Keratinocyte (primary cell): ENCODE measurements around the gene FABP3. TPM values are rescaled to one million over a fixed set of nuclear protein-coding genes. Genes with fewer than 3 reads are reported as not detected.
A peak's percentile ranks its signal among the peaks of the same experiment; 100 is the strongest.

Source experiments
- DNase-seq: peaks from one replicate; pipeline ENCODE4 v3.0.0-alpha.2; 2011; ENCODE audit warnings: low read depth, missing footprints, low spot score
- FAIRE-seq: peaks from 2 replicates; lab custom pipeline; 2011; peaks lifted over from hg19 to GRCh38; lab: Jason Lieb, UNC
- H2AFZ ChIP-seq: 2 replicates; pipeline ENCODE4 v1.6.0; 2012; ENCODE audit warnings: low read length, control low read depth, inconsistent platforms; ENCODE audit not compliant: control insufficient read depth
- H3K27ac ChIP-seq: 2 replicates; pipeline ENCODE4 v1.5.1; 2011; ENCODE audit warnings: low read length; ENCODE audit not compliant: control insufficient read depth, insufficient read depth
- H3K27me3 ChIP-seq: 3 replicates; pipeline ENCODE4 v1.6.0; 2011; ENCODE audit warnings: low read length; ENCODE audit not compliant: control insufficient read depth, insufficient read depth; ENCODE audit errors: extremely low read depth
- H3K36me3 ChIP-seq, 2 experiments: 2 replicates in 1 of 2; 3 replicates in 1 of 2; pipeline ENCODE4 v1.5.1; 2011; ENCODE audit warnings: low read length in 2 of 2, mild to moderate bottlenecking in 1 of 2; ENCODE audit not compliant: control insufficient read depth in 2 of 2, insufficient read depth in 2 of 2; ENCODE audit errors: extremely low read depth in 1 of 2
- H3K4me1 ChIP-seq: 3 replicates; pipeline ENCODE4 v1.5.1; 2011; ENCODE audit warnings: low read length; ENCODE audit not compliant: control insufficient read depth, insufficient read depth; ENCODE audit errors: extremely low read depth
- H3K4me2 ChIP-seq: 3 replicates; pipeline ENCODE4 v1.6.0; 2011; ENCODE audit warnings: low read depth, low read length; ENCODE audit not compliant: control insufficient read depth, insufficient read depth; ENCODE audit errors: extremely low read depth
- H3K4me3 ChIP-seq, 3 experiments: fragments of 200-600 bp in 1 of 3; sonication (generic) in 1 of 3; 2 replicates in 2 of 3; 3 replicates in 1 of 3; pipeline ENCODE4 v1.5.1; 2011 to 2016; ENCODE audit warnings: low read length in 3 of 3, mild to moderate bottlenecking in 3 of 3, control low read depth in 2 of 3, inconsistent platforms in 1 of 3, low read depth in 1 of 3, mixed read lengths in 1 of 3, mixed run types in 1 of 3, moderate library complexity in 1 of 3; ENCODE audit not compliant: control insufficient read depth in 2 of 3, insufficient read depth in 2 of 3; ENCODE audit errors: extremely low read depth in 1 of 3
- H3K79me2 ChIP-seq: 2 replicates; pipeline ENCODE4 v1.6.0; 2012; ENCODE audit warnings: low read length; ENCODE audit not compliant: control insufficient read depth, insufficient read depth
- H3K9ac ChIP-seq: 3 replicates; pipeline ENCODE4 v1.6.0; 2011; ENCODE audit warnings: low read length; ENCODE audit not compliant: control insufficient read depth, insufficient read depth; ENCODE audit errors: extremely low read depth
- H3K9me1 ChIP-seq: 3 replicates; pipeline ENCODE4 v1.6.0; 2011; ENCODE audit warnings: low read length; ENCODE audit not compliant: control insufficient read depth, insufficient read depth; ENCODE audit errors: extremely low read depth
- H3K9me3 ChIP-seq: 2 replicates; pipeline ENCODE4 v1.5.1; 2012; ENCODE audit warnings: low read depth, low read length; ENCODE audit not compliant: control insufficient read depth
- H4K20me1 ChIP-seq: 3 replicates; pipeline ENCODE4 v1.6.0; 2011; ENCODE audit warnings: low read length; ENCODE audit not compliant: control insufficient read depth, insufficient read depth; ENCODE audit errors: extremely low read depth
- EZH2 ChIP-seq: IDR thresholded peaks from one replicate; pipeline ENCODE4 v1.6.1; 2012; ENCODE audit warnings: inconsistent platforms, mild to moderate bottlenecking, low read length, moderate library complexity
- dilution Hi-C: fragments of 300-500 bp; cut with MboI; formaldehyde crosslinking; loops from one replicate; pipeline ENCODE4 v1.7.0; 2020; ENCODE audit warnings: low sequenced_read_pairs; ENCODE audit not compliant: extremely low pct_ligation_motif_present
- polyA minus RNA-seq, 3 experiments: library from RNA; depleted of rRNA, polyadenylated mRNA; stranded (reverse); fragments of >200 nt; gene quantifications; 1 replicate in 1 of 3; 2 replicates in 1 of 3; 3 replicates in 1 of 3; pipeline ENCODE4 v1.2.3, GENCODE V29; 2011
- polyA plus RNA-seq, 5 experiments: library from polyadenylated mRNA; depleted of rRNA in 3 of 5; stranded (reverse) in 3 of 5; stranded (forward) in 1 of 5; unstranded in 1 of 5; fragments of >200 nt; gene quantifications; 1 replicate in 1 of 5; 2 replicates in 3 of 5; 3 replicates in 1 of 5; pipeline versions ENCODE4 v1.2.1 to v1.2.3, GENCODE V29; 2011 to 2012; ENCODE audit warnings: missing spikeins in 2 of 5, low read depth in 1 of 5, low replicate concordance in 1 of 5
- TF ChIP-seq, protein P1 (sequence below), 3 experiments: IDR thresholded peaks in 1 of 3; conservative IDR thresholded peaks in 1 of 3; optimal IDR thresholded peaks in 1 of 3; 2 replicates in 2 of 3; 3 replicates in 1 of 3; pipeline versions ENCODE3 to v1.5.1; 2011; ENCODE audit warnings: low read length in 3 of 3, mild to moderate bottlenecking in 3 of 3, moderate library complexity in 2 of 3, control low read depth in 1 of 3, inconsistent platforms in 1 of 3; ENCODE audit not compliant: insufficient read depth in 2 of 3; ENCODE audit errors: extremely low read depth in 1 of 3

FABP3 gene
- polyA plus RNA-seq, result 0.29 to 0.59 TPM (median 0.58 TPM) in 3 replicates
- polyA plus RNA-seq (2011; ENCODE audit: low read depth), result 1.4 TPM
- 0.12 and 0.46 TPM in 2 replicates for polyA plus RNA-seq (2011; cell fraction: cytosol; rRNA removed)
- polyA plus RNA-seq (2011; cell fraction: nucleus; rRNA removed), result 0.19 TPM in 1 of 2 replicates, not detected in the other
- 0.96 and 3.2 TPM in 2 replicates for polyA plus RNA-seq (2012; ENCODE audit: low replicate concordance)
- polyA minus RNA-seq, result 0.67 to 2.4 TPM (median 0.69 TPM) in 3 replicates
- not detected for polyA minus RNA-seq (2011; cell fraction: cytosol; rRNA and poly(A)+ RNA removed)
- not detected in 2 replicates for polyA minus RNA-seq (2011; cell fraction: nucleus; rRNA and poly(A)+ RNA removed)

DNA sequence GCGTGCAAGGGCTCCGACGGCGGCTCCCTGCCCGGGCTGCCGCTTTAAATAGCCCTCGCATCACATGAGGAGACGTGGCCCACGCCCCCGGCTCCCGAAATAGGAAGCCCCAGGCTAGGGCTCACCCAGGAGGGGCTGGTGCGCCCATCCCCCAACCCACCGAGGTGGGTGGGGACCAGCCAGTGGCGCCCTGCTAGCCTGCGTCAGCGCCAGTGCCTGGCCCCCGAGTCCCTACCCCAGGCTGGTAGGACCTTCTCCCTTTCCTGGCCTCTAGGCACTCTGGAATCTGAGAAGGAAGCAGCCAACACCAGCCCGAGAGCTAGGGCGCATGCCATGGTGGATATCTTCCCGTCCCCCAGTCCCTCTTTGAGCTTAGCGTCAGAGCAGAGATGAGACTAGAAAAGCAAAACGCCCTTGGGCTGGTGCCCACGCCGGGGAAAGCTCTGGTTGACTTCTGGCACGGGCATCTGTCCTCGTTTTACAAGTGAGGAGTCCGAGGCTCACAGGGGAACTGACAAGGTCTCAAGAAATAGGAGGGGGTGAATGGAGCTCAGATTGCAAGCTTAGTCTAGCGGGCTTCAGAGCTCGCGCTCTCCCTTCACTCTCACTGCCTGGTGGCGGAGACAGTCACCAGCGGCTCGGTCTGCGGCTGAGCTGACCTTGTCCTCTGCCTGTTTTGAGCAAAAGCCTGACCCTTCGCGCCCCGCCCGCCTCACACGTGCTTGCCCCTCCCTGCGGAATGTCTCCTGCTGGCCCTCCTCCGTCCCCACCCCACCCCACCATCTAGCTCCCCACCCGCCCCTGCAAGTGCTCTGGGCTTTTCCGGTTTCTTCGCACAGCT lies at the start of gene FABP3:
FABP3 (minus strand) TSS at position 21 of the 841 bp plus-strand sequence. CDS start 62 bp downstream, outside the sequence.
- Histone ChIP-seq H3K79me2 (no peaks in the 10 kb centered on the region), H3K4me3 (peak within 1 kb of the TSS in 2 of 3 experiments; percentile 46 to 73), H3K36me3 (no peaks in the 10 kb centered on the region), H4K20me1 (no peaks in the 10 kb centered on the region), H3K9ac (peak within 1 kb of the TSS; percentile 53), H2AFZ (peak within 1 kb of the TSS; percentile 65), H3K4me2 (peak within 1 kb of the TSS; percentile 89), H3K27ac (no peak within 1 kb of the TSS), H3K9me3 (no peaks in the 10 kb centered on the region), H3K27me3 (no peaks in the 10 kb centered on the region), H3K9me1 (no peaks in the 10 kb centered on the region), H3K4me1 (peaks cover 19% of the 10 kb centered on the region)
- FAIRE-seq (no peak), DNase-seq (no peak)
- TF ChIP-seq, protein P1, sequence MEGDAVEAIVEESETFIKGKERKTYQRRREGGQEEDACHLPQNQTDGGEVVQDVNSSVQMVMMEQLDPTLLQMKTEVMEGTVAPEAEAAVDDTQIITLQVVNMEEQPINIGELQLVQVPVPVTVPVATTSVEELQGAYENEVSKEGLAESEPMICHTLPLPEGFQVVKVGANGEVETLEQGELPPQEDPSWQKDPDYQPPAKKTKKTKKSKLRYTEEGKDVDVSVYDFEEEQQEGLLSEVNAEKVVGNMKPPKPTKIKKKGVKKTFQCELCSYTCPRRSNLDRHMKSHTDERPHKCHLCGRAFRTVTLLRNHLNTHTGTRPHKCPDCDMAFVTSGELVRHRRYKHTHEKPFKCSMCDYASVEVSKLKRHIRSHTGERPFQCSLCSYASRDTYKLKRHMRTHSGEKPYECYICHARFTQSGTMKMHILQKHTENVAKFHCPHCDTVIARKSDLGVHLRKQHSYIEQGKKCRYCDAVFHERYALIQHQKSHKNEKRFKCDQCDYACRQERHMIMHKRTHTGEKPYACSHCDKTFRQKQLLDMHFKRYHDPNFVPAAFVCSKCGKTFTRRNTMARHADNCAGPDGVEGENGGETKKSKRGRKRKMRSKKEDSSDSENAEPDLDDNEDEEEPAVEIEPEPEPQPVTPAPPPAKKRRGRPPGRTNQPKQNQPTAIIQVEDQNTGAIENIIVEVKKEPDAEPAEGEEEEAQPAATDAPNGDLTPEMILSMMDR (optimal IDR thresholded peaks at IDR 0.05 in 1 of 3, IDR thresholded peaks at IDR 0.05 in 1 of 3, conservative IDR thresholded peaks at IDR 0.05 in 1 of 3; ENCODE audit: extremely low read depth in 1 of 3, insufficient read depth in 2 of 3, low read length in 3 of 3), result peak in 2 of 3 experiments; percentile 1 to 7
- no peak for TF ChIP-seq EZH2
- dilution Hi-C loops, result no loop called here

DNA sequence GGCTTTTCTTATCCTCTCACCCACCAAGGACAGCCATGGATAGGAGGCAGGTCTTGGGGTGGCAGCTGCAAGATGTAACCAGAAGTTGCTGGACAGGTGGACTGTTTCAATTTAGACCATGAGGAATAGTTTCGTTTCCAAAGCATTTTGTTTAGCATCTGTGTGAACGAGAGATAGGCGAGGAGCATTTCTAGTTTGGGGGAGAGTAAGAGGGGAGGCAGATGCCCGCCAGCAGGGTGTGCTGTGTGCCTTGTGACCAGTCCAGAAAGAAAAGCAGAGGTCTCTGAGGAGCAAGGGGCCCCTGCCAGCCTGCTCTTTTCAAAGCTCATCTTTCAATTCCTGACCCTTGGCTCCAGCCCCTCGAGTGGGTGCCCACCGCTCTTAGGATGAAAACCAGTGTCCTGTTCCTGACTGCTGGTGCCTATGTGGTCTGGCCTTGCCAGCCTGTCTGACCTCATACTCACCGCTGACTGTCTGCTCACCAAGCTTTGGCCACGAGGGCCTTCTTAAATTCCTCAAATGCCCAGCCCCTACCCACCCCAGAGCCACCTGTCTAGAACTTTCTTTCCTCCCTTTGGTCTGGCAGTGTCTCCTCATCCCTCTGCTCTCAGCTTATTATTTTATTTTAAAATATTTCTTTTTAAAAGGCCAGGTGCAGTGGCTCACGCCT lies 48.6 kb upstream of the FABP3 start:
- FAIRE-seq (peak; percentile 17), DNase-seq (no peak)
- TF ChIP-seq, protein P1 (optimal IDR thresholded peaks at IDR 0.05 in 1 of 3, IDR thresholded peaks at IDR 0.05 in 1 of 3, conservative IDR thresholded peaks at IDR 0.05 in 1 of 3; ENCODE audit: extremely low read depth in 1 of 3, insufficient read depth in 2 of 3, low read length in 3 of 3), result peak; percentile 13 to 60 (median 45)
- no peak for TF ChIP-seq EZH2
- H3K36me3 ChIP-seq, result peaks cover 36 to 53% of the 10 kb centered on the region in 2 experiments
- peak overlapping the region; percentile 28 for H3K4me2 ChIP-seq
- peaks cover 80% of the 10 kb centered on the region for H3K79me2 ChIP-seq
- no peak overlapping the region for H3K4me3 ChIP-seq
- dilution Hi-C loops, result no loop called here
- H4K20me1 ChIP-seq, result peaks cover 3% of the 10 kb centered on the region
- no peak overlapping the region for H2AFZ ChIP-seq
- H3K27ac ChIP-seq, result peak overlapping the region; percentile 80
- H3K9ac ChIP-seq, result peak overlapping the region; percentile 63
- peaks cover 3% of the 10 kb centered on the region for H3K9me1 ChIP-seq
- no peaks in the 10 kb centered on the region for H3K9me3 ChIP-seq
- H3K4me1 ChIP-seq, result peaks cover 79% of the 10 kb centered on the region
- H3K27me3 ChIP-seq, result no peaks in the 10 kb centered on the region
